SK-N-SH (cell line): ENCODE results near the gene FRMPD3. TPM values are rescaled to one million over a fixed set of nuclear protein-coding genes. Genes with fewer than 3 reads are reported as not detected.

Experiments used
- CTCF ChIA-PET: fragments of 300-600, 350-600 bp; formaldehyde crosslinking; extraction: SDS; loops from one replicate; lab custom pipeline; 2021; lab: Yijun Ruan, JAX
- POLR2A ChIA-PET: fragments of 350-600 bp; sonication (Branson Sonifier 250); formaldehyde crosslinking; extraction: SDS; loops from one replicate; lab custom pipeline; 2020; ENCODE audit warnings: antibody characterized with exemption, inconsistent platforms; lab: Yijun Ruan, JAX
- DNase-seq: peaks from one replicate; pipeline ENCODE4 v3.0.0; 2012
- H2AFZ ChIP-seq: fragments of 200-600 bp; sonication (generic); 2 replicates; pipeline ENCODE4 v1.8.1; 2016; ENCODE audit warnings: antibody characterized with exemption, mild to moderate bottlenecking, low read depth
- H3F3A ChIP-seq: fragments of 200-600 bp; sonication (generic); replicated peaks from 2 replicates; pipeline ENCODE3; 2016; ENCODE audit warnings: antibody characterized with exemption, mild to moderate bottlenecking; ENCODE audit not compliant: insufficient read depth
- H3K27ac ChIP-seq, 2 experiments: fragments of 200-500 bp in 1 of 2; fragments of 200-600 bp in 1 of 2; sonication (Bioruptor generic) in 1 of 2; sonication (generic), shearing (Covaris generic) in 1 of 2; 2 replicates each; pipeline versions ENCODE4 v1.5.1 to v1.6.1; 2014 to 2016; ENCODE audit warnings: low read depth in 2 of 2, inconsistent platforms in 1 of 2, low read length in 1 of 2, mild to moderate bottlenecking in 1 of 2, mixed read lengths in 1 of 2
- H3K27me3 ChIP-seq: fragments of 200-600 bp; sonication (generic), shearing (Covaris generic); 2 replicates; pipeline ENCODE4 v1.6.1; 2016; ENCODE audit warnings: mixed run types; ENCODE audit not compliant: insufficient read depth
- H3K36me3 ChIP-seq, 2 experiments: fragments of 200-500 bp in 1 of 2; fragments of 200-600 bp in 1 of 2; sonication (Bioruptor generic) in 1 of 2; sonication (generic) in 1 of 2; replicated peaks in 1 of 2; 2 replicates each; pipeline versions ENCODE3 to v1.5.1; 2014 to 2016; ENCODE audit warnings: low read length in 1 of 2, mild to moderate bottlenecking in 1 of 2; ENCODE audit not compliant: insufficient read depth in 2 of 2, control insufficient read depth in 1 of 2
- H3K4me1 ChIP-seq, 2 experiments: fragments of 200-500 bp in 1 of 2; fragments of 200-600 bp in 1 of 2; sonication (Bioruptor generic) in 1 of 2; sonication (generic), shearing (Covaris generic) in 1 of 2; 2 replicates each; pipeline versions ENCODE4 v1.5.1 to v1.6.1; 2014 to 2016; ENCODE audit warnings: low read depth in 1 of 2, low read length in 1 of 2, mixed run types in 1 of 2; ENCODE audit not compliant: insufficient read depth in 2 of 2, control insufficient read depth in 1 of 2
- H3K4me2 ChIP-seq: fragments of 200-600 bp; sonication (generic), shearing (Covaris generic); 2 replicates; pipeline ENCODE4 v1.6.1; 2017; ENCODE audit warnings: mixed run types
- H3K4me3 ChIP-seq, 2 experiments: fragments of 200-500 bp in 1 of 2; fragments of 200-600 bp in 1 of 2; sonication (Bioruptor generic) in 1 of 2; sonication (generic), shearing (Covaris generic) in 1 of 2; 2 replicates each; pipeline versions ENCODE4 v1.5.1 to v1.8.1; 2014 to 2016; ENCODE audit warnings: low read depth in 2 of 2, inconsistent platforms in 1 of 2, low read length in 1 of 2, mild to moderate bottlenecking in 1 of 2, mixed read lengths in 1 of 2, moderate library complexity in 1 of 2
- H3K79me2 ChIP-seq: fragments of 200-600 bp; sonication (generic); 2 replicates; pipeline ENCODE4 v1.8.1; 2017; ENCODE audit warnings: mild to moderate bottlenecking; ENCODE audit not compliant: insufficient read depth
- H3K9ac ChIP-seq: fragments of 200-600 bp; sonication (generic); 2 replicates; pipeline ENCODE4 v1.6.1; 2017; ENCODE audit warnings: mixed run types
- H3K9me2 ChIP-seq: fragments of 200-600 bp; sonication (generic); 2 replicates; pipeline ENCODE4 v1.6.1; 2017; ENCODE audit warnings: mixed run types
- H3K9me3 ChIP-seq: fragments of 200-600 bp; sonication (generic); 2 replicates; pipeline ENCODE4 v1.6.1; 2017; ENCODE audit warnings: mixed run types, mild to moderate bottlenecking, moderate library complexity
- H4K20me1 ChIP-seq: fragments of 200-600 bp; sonication (generic); 2 replicates; pipeline ENCODE4 v1.6.1; 2017; ENCODE audit warnings: mild to moderate bottlenecking, mixed run types; ENCODE audit not compliant: insufficient read depth
- ELF1 ChIP-seq: IDR thresholded peaks from 2 replicates; pipeline ENCODE4 v1.4.0; 2012
- EP300 ChIP-seq, 2 experiments: IDR thresholded peaks; 2 replicates each; pipeline versions ENCODE4 v1.4.0 to v1.6.1; 2012; ENCODE audit warnings: borderline replicate concordance in 1 of 2, low read depth in 1 of 2, low read length in 1 of 2
- EZH2phosphoT487 ChIP-seq: fragments of 200-600 bp; sonication (generic); IDR thresholded peaks from 2 replicates; pipeline ENCODE4 v1.6.1; 2017; ENCODE audit warnings: low read depth, mixed run types, mild to moderate bottlenecking, antibody characterized with exemption, moderate library complexity, borderline replicate concordance
- FOSL2 ChIP-seq: IDR thresholded peaks from 2 replicates; pipeline ENCODE4 v1.4.0; 2012; ENCODE audit warnings: low read depth, mild to moderate bottlenecking, moderate library complexity, borderline replicate concordance
- FOXM1 ChIP-seq: IDR thresholded peaks from 2 replicates; pipeline ENCODE4 v1.4.0; 2012; ENCODE audit warnings: low read depth, mild to moderate bottlenecking
- GABPA ChIP-seq: IDR thresholded peaks from 2 replicates; pipeline ENCODE4 v1.4.0; 2012; ENCODE audit warnings: low read depth, mild to moderate bottlenecking
- NFIC ChIP-seq: IDR thresholded peaks from 2 replicates; pipeline ENCODE4 v1.4.0; 2012; ENCODE audit warnings: borderline replicate concordance
- NRF1 ChIP-seq: IDR thresholded peaks from 2 replicates; pipeline ENCODE4 v1.6.1; 2012; ENCODE audit warnings: low read depth, mild to moderate bottlenecking, low read length
- POLR2AphosphoS5 ChIP-seq: IDR thresholded peaks from 2 replicates; pipeline ENCODE4 v1.6.1; 2012; ENCODE audit warnings: low read depth, low read length
- RAD21 ChIP-seq: IDR thresholded peaks from 2 replicates; pipeline ENCODE4 v1.6.1; 2012; ENCODE audit warnings: mild to moderate bottlenecking, low read length
- RXRA ChIP-seq: IDR thresholded peaks from 2 replicates; pipeline ENCODE4 v1.4.0; 2012; ENCODE audit warnings: low read depth, mild to moderate bottlenecking, borderline replicate concordance
- SMC3 ChIP-seq: IDR thresholded peaks from 2 replicates; pipeline ENCODE4 v1.6.1; 2012; ENCODE audit warnings: low read depth, low read length, improper control_type of control experiment
- TEAD4 ChIP-seq: IDR thresholded peaks from 2 replicates; pipeline ENCODE4 v1.4.0; 2012; ENCODE audit warnings: mild to moderate bottlenecking, borderline replicate concordance; ENCODE audit not compliant: insufficient read depth
- YY1 ChIP-seq: IDR thresholded peaks from 2 replicates; pipeline ENCODE4 v1.4.0; 2012; ENCODE audit warnings: low read depth, mild to moderate bottlenecking
- WGBS: methylation state at CpG from one replicate; pipeline ENCODE4 v1.1.6; 2017; ENCODE audit warnings: low lambda C conversion rate; 5-methylcytosine and 5-hydroxymethylcytosine counted together
- polyA plus RNA-seq, 3 experiments: library from polyadenylated mRNA; depleted of rRNA; stranded (reverse); fragments of >200 nt; gene quantifications; 2 replicates each; pipeline ENCODE4 v1.2.3, GENCODE V29; 2012
- TF ChIP-seq, protein P1 (sequence below): IDR thresholded peaks from 2 replicates; pipeline ENCODE4 v1.4.0; 2012; ENCODE audit warnings: low read depth
- TF ChIP-seq, protein P2 (sequence below): fragments of 150-350 bp; IDR thresholded peaks from 2 replicates; pipeline ENCODE4 v1.6.1; 2017; ENCODE audit warnings: antibody characterized with exemption, low read length, low read depth, borderline replicate concordance
- TF ChIP-seq, protein P3 (sequence below): fragments of 150-350 bp; IDR thresholded peaks from 2 replicates; pipeline ENCODE4 v1.6.1; 2016; ENCODE audit warnings: mild to moderate bottlenecking, low read depth, low read length
- TF ChIP-seq, protein P4 (sequence below): IDR thresholded peaks from 2 replicates; pipeline ENCODE4 v1.6.1; 2012; ENCODE audit warnings: mild to moderate bottlenecking, low read depth, low read length, moderate library complexity
- TF ChIP-seq, protein P5 (sequence below): fragments of 200-600 bp; sonication (generic); IDR thresholded peaks from 2 replicates; pipeline ENCODE4 v1.6.1; 2017; ENCODE audit warnings: antibody characterized with exemption, mild to moderate bottlenecking, moderate library complexity
- TF ChIP-seq, protein P6 (sequence below): IDR thresholded peaks from 2 replicates; pipeline ENCODE4 v1.4.0; 2012; ENCODE audit warnings: low read depth, borderline replicate concordance

FRMPD3 gene
- polyA plus RNA-seq, 1 of the 3 experiments (the other 2 are of a cell fraction), result 0.03 TPM

DNA sequence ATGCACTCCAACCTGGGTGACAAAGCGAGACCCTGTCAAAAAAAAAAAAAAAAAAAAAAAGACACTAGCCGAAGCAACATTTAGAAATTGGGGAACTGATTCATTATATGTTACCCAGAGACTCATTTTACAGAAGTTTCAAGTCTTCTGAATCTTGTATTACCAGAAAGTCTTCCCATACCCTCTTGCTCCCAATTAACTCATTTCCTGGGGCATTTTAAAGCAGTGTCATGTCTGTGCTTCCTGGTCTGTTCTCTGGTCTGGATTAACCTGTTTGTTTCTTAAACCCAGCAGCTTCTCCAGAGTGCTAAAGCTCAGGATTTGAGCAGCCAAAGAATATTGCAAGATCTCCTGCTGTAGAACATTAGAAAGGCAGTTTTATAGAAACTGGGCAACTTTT, 43.7 kb downstream of the FRMPD3 start:
- ChIA-PET CTCF (no interaction called here), POLR2A (no interaction called here)
- Histone ChIP-seq H3K79me2 (no peaks in the 10 kb centered on the region), H3K27me3 (peaks cover 13% of the 10 kb centered on the region; the same call in 1 of the 2 replicates), H3K27ac (no peak overlapping the region), H3K4me3 (no peak overlapping the region), H3K4me1 (no peaks in the 10 kb centered on the region)
- TF ChIP-seq, protein P1, sequence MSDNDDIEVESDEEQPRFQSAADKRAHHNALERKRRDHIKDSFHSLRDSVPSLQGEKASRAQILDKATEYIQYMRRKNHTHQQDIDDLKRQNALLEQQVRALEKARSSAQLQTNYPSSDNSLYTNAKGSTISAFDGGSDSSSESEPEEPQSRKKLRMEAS, result no peak
- TF ChIP-seq FOSL2 (no peak), POLR2AphosphoS5 (no peak), TEAD4 (no peak), RAD21 (no peak), RXRA (no peak), EP300 (IDR thresholded peaks at IDR 0.05; ENCODE audit: borderline replicate concordance in 1 of 2, low read depth in 1 of 2, low read length in 1 of 2) (no peak), ELF1 (no peak), SMC3 (no peak), NRF1 (no peak), GABPA (no peak)
- TF ChIP-seq, protein P2, sequence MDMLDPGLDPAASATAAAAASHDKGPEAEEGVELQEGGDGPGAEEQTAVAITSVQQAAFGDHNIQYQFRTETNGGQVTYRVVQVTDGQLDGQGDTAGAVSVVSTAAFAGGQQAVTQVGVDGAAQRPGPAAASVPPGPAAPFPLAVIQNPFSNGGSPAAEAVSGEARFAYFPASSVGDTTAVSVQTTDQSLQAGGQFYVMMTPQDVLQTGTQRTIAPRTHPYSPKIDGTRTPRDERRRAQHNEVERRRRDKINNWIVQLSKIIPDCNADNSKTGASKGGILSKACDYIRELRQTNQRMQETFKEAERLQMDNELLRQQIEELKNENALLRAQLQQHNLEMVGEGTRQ, result no peak
- TF ChIP-seq, protein P3, sequence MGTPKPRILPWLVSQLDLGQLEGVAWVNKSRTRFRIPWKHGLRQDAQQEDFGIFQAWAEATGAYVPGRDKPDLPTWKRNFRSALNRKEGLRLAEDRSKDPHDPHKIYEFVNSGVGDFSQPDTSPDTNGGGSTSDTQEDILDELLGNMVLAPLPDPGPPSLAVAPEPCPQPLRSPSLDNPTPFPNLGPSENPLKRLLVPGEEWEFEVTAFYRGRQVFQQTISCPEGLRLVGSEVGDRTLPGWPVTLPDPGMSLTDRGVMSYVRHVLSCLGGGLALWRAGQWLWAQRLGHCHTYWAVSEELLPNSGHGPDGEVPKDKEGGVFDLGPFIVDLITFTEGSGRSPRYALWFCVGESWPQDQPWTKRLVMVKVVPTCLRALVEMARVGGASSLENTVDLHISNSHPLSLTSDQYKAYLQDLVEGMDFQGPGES, result no peak
- TF ChIP-seq, all 33 proteins: peak for 0
- no peak for DNase-seq
- Histone ChIP-seq H3K36me3 (no peaks in the 10 kb centered on the region), H3K9ac (no peak overlapping the region), H3K4me2 (no peak overlapping the region), H3K9me2 (no peaks in the 10 kb centered on the region), H4K20me1 (no peaks in the 10 kb centered on the region), H3K9me3 (no peaks in the 10 kb centered on the region), H3F3A (no peaks in the 10 kb centered on the region), H2AFZ (no peak overlapping the region)
- WGBS, result 17% methylated on average over 2 of the region's 2 CpGs

DNA sequence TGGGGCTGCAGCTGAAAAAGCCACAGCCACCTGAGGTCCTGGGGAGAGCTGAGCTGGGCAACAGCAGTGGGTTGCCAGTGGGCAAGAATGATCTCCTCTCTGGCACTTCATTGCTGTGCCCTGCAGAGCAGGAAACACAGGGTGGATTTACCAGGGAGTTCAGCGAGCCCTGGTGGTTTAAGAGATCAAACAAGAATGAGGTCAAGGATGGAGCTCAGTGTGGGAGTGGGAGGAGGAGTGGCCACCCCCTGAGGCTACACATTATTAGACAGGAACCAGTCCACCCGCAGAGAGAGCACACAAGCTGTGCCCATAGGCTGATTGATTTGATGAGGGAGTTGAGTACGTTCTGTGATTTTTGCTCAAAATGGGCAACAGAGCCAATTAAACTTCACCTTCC, 47.3 kb downstream of the FRMPD3 start:
- H3K79me2 ChIP-seq, result no peaks in the 10 kb centered on the region
- no peaks in the 10 kb centered on the region for H3K9me2 ChIP-seq
- no peaks in the 10 kb centered on the region for H3K4me1 ChIP-seq
- H2AFZ ChIP-seq, result no peak overlapping the region
- no peaks in the 10 kb centered on the region for H3K9me3 ChIP-seq
- H3K27me3 ChIP-seq, result peaks cover 17% of the 10 kb centered on the region; the same call in 1 of the 2 replicates
- DNase-seq, result no peak
- H3K4me2 ChIP-seq, result no peak overlapping the region
- H3K9ac ChIP-seq, result no peak overlapping the region
- no peak overlapping the region for H3K27ac ChIP-seq
- H3K36me3 ChIP-seq, result no peaks in the 10 kb centered on the region
- POLR2A ChIA-PET, result no interaction called here
- no peak overlapping the region for H3K4me3 ChIP-seq
- no peaks in the 10 kb centered on the region for H3F3A ChIP-seq
- WGBS, result 19% methylated on average over 3 of the region's 3 CpGs
- H4K20me1 ChIP-seq, result no peaks in the 10 kb centered on the region
- CTCF ChIA-PET, result no interaction called here
- TF ChIP-seq, protein P4, sequence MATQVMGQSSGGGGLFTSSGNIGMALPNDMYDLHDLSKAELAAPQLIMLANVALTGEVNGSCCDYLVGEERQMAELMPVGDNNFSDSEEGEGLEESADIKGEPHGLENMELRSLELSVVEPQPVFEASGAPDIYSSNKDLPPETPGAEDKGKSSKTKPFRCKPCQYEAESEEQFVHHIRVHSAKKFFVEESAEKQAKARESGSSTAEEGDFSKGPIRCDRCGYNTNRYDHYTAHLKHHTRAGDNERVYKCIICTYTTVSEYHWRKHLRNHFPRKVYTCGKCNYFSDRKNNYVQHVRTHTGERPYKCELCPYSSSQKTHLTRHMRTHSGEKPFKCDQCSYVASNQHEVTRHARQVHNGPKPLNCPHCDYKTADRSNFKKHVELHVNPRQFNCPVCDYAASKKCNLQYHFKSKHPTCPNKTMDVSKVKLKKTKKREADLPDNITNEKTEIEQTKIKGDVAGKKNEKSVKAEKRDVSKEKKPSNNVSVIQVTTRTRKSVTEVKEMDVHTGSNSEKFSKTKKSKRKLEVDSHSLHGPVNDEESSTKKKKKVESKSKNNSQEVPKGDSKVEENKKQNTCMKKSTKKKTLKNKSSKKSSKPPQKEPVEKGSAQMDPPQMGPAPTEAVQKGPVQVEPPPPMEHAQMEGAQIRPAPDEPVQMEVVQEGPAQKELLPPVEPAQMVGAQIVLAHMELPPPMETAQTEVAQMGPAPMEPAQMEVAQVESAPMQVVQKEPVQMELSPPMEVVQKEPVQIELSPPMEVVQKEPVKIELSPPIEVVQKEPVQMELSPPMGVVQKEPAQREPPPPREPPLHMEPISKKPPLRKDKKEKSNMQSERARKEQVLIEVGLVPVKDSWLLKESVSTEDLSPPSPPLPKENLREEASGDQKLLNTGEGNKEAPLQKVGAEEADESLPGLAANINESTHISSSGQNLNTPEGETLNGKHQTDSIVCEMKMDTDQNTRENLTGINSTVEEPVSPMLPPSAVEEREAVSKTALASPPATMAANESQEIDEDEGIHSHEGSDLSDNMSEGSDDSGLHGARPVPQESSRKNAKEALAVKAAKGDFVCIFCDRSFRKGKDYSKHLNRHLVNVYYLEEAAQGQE, result no peak
- TF ChIP-seq GABPA (no peak), NRF1 (no peak), FOXM1 (no peak), YY1 (no peak), EZH2phosphoT487 (no peak), NFIC (no peak)
- TF ChIP-seq, protein P5, sequence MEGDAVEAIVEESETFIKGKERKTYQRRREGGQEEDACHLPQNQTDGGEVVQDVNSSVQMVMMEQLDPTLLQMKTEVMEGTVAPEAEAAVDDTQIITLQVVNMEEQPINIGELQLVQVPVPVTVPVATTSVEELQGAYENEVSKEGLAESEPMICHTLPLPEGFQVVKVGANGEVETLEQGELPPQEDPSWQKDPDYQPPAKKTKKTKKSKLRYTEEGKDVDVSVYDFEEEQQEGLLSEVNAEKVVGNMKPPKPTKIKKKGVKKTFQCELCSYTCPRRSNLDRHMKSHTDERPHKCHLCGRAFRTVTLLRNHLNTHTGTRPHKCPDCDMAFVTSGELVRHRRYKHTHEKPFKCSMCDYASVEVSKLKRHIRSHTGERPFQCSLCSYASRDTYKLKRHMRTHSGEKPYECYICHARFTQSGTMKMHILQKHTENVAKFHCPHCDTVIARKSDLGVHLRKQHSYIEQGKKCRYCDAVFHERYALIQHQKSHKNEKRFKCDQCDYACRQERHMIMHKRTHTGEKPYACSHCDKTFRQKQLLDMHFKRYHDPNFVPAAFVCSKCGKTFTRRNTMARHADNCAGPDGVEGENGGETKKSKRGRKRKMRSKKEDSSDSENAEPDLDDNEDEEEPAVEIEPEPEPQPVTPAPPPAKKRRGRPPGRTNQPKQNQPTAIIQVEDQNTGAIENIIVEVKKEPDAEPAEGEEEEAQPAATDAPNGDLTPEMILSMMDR, result no peak
- TF ChIP-seq, protein P6, sequence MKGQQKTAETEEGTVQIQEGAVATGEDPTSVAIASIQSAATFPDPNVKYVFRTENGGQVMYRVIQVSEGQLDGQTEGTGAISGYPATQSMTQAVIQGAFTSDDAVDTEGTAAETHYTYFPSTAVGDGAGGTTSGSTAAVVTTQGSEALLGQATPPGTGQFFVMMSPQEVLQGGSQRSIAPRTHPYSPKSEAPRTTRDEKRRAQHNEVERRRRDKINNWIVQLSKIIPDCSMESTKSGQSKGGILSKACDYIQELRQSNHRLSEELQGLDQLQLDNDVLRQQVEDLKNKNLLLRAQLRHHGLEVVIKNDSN, result no peak
